GM19438 (cell line): Measurements from ENCODE around the gene HNMT.
"Not testable (repeated sequence)": the region's sequence is repeated elsewhere in the genome, so short reads cannot be mapped to it uniquely, and the experiment has no call there.

Experiments used
- ATAC-seq: cut with Tn5 transposase; IDR thresholded peaks from one replicate; pipeline ENCODE4 v1.9.1; 2021; ENCODE audit warnings: low read depth; ENCODE audit not compliant: unreplicated experiment

HNMT gene

DNA sequence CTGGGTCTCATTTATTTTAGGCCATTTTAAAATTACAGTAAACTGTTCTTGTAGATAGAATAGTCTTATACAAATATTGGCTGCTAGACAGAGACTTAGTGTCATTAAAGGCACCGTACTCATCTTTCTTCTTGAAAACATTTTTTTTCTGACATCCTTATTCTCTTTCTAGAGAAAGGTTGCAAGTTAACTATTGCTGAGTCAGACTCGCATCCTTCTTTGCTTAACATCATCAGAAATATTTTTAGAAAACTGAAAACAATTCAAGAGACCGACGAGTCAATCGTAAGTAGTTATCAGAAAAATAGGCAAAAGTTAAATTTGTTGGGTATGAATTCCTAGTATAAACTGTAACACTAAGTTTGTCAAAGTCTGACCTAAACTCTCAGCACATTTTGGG, 72.2 kb downstream of the HNMT start:
- no peak for ATAC-seq

DNA sequence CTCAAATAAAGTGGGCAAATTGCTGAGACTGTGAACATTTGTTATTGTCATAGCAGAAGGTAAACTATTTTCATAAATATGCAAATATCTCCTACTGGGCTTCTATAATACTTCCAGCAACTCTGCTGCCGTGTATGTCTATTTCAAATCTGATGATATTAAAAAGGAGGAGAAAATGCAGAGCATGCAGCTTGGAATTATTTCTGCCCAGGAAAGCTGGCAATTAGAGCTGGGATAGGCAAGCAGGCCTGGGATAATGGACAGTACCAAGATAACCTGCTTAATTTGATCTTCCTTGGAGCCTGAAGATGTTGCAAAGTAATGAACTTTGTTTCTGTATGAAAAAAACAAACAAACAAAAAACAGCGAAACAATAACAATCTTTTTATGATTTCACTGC, 72.8 kb downstream of the HNMT start:
- ATAC-seq, result no peak

DNA sequence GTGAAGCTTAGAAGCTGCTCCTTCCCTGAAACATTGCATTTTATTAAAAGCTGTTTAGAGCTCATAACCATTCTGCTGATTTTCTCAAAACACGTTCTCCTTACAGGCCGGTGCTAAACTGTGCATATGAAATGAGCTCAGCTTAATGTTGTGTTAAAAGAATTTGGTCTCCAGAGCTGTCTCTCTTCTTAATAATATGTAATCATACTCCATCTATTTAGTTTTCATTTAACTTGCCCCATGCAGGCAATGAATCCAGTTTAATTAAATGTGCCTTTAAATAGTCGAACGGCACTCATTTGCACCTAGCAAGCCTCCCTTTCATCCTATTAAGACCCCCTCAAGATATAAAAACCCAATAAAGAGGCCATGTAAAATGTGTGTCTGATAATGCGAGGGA, 76.3 kb downstream of the HNMT start:
- ATAC-seq, result no peak

DNA sequence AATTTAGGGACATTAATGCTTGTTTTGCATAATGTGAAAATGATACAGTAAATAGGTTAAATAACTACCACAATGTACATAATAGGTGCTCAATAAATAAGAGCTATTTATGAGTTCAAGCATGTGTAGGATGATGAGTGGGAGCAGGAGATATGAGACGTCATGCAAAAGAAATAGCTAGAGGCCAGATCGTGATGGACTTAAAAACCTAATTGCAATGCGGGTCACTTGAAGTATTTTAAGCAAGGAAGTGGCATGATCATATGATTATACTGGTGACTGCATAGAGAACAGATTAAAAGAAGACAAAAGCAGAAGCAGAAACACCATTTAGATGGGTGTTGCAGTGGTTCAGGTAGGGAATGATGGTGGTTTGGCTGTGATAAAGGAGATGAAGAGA, 78.0 kb downstream of the HNMT start:
- ATAC-seq, result no peak

DNA sequence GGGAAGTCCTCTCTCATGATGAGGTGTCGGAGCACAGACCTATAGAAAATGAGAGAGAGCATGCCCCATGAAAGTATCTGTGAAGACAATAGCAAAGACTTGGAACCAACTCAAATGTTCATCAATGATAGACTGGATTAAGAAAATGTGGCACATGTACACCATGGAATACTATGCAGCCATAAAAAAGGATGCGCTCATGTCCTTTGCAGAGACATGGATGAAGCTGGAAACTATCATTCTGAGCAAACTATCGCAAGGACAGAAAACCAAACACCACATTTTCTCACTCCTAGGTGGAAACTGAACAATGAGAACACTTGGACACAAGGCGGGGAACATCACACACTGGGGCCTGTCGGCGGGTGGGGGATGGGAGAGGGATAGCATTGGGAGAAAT, 79.3 kb downstream of the HNMT start:
- not testable (repeated sequence) for ATAC-seq

DNA sequence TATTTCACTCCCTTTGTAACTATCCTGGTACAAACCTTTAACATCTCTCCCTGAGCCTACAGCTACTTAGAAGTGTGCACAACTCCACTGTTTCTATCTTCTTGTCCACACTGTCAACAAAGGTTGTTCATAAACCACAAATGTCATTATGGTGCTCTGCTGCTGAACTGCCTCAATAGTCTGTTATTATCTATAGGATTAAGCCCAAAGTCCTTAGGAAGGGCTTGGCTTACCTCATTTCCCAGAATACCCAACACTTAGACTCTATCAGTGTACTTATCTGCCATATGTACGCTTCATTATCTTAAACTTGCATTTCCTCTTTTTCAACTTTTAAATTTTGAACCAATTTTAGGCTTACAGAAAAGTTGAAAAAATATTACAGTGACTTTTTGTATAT, 94.2 kb downstream of the HNMT start:
- ATAC-seq, result no peak

DNA sequence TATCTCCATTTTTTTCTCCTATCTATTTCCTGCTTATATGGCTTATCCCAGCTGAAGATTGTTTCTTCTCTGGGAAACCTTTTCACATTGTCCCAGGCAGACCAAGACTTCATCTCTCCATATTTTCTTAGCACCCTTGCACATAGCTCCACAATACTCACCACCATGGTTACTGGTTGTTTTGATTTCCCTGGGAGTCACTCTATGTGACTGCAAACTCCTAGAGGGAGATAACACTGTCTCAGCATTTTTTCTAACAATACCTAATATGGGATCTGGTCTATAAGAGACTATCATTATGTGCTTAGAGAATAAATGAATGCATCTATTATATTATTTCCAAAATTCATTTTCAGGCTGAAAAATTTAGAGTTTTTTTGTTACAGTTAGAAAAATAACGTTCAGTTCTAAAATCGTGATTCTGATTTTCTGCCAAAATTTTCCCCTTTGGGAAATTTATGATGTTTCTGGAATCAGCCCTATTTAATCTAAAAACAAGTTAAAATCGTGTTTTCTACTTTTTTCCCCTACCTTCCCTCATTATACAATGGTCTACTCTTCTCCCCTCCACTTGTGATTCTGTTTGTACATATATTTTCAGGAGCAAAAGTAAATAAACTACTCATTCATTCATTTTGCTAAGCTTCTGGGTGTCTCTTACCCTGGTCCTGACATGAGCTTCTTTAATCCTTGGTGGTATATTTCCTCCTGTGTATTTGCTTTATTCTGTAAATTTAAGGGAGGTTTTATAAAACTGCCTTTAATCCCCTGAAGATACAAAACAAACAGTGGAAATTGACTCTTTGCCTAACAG, 95.4 kb downstream of the HNMT start:
- ATAC-seq, result no peak

DNA sequence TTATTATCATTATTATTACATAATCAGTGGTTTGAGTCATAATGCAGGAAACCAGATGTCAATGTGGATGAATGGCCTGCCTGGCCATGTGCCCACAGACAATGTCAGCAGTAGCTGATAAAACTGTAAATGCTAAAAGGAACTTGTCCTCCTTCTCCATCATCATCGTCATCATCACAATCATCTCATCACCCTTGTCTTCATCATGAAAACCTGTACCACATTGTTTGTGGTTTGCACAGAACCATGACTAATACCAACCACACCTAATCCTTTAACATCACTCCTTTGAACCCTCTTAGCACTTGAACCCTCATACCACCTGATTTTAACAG, 96.0 kb downstream of the HNMT start:
- no peak for ATAC-seq

DNA sequence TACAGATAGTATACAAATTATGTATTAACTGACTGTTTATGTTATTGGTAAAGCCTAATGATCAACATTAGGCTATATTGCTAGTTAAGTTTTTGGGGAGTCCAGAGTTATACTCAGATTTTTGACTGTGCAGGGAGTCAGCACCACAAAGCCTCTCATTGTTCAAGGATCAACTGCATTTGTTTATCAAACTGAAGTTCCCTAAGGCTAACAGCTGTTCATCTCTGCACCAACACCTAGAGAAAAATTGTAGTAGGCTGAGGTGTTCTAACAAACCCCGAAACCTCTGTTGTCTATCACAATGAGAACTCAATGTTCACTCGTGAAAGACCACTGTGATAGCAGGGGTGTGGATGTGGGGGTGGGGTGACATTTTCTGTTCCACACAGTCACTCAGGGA, 97.7 kb downstream of the HNMT start:
- ATAC-seq, result no peak

DNA sequence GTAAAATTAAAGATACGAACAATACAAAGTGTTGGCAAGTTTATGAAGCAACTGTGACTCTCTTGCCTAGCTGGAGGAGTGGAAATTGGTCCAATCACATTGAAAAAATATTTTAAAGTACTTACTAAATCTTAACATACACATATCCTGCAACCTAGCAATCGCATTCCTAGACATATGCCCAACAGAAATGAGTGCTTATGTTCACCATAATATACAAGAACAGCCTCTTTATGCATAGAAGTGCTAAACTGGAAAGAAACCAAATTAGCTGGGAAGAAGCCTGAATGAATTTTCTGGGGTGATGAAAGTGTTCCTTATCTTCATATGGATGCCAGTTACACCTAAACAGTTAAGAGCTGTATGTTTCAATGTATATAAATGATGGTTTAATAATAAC, 98.9 kb downstream of the HNMT start:
- ATAC-seq, result no peak
